Activated T-helper 17 cell treated with anti-CD3 and anti-CD28 coated beads, Interleukin-2, amount 50 U/mL, for 72 hours (primary cell): ENCODE results near the gene CALM3. TPM values are rescaled to one million over a fixed set of nuclear protein-coding genes. Genes with fewer than 3 reads are reported as not detected.

Experiments
- ATAC-seq: fragments of 150-1000 bp; cut with Tn5 transposase; replicated peaks from 2 replicates; pipeline ENCODE4 v1.10.0; 2021; ENCODE audit warnings: mild to moderate bottlenecking, moderate library complexity
- H3K27ac Mint-ChIP-seq: one replicate; pipeline ENCODE4 v1.8.0; 2022; ENCODE audit warnings: mixed read lengths
- H3K27me3 Mint-ChIP-seq: one replicate; pipeline ENCODE4 v1.8.0; 2022; ENCODE audit warnings: mixed read lengths
- H3K36me3 Mint-ChIP-seq: one replicate; pipeline ENCODE4 v1.8.0; 2022; ENCODE audit warnings: low read depth, mild to moderate bottlenecking, mixed read lengths
- H3K4me1 Mint-ChIP-seq: one replicate; pipeline ENCODE4 v1.8.0; 2022; ENCODE audit warnings: mixed read lengths
- H3K4me3 Mint-ChIP-seq: one replicate; pipeline ENCODE4 v1.8.0; 2022; ENCODE audit warnings: mild to moderate bottlenecking, mixed read lengths
- H3K9me3 Mint-ChIP-seq: one replicate; pipeline ENCODE4 v1.8.0; 2022; ENCODE audit warnings: mixed read lengths
- total RNA-seq, 2 donors: library from RNA; stranded (reverse); gene quantifications; one replicate each; pipeline ENCODE4 v1.2.3, GENCODE V29; 2022

CALM3 gene
- total RNA-seq, 2 donors from 2014 or later = 313 to 323 TPM

GRCh38 chr19:46606019-46606418, 4.9 kb downstream of the CALM3 start:
- H3K27me3 Mint-ChIP-seq = no peaks in the 10 kb centered on the region
- H3K9me3 Mint-ChIP-seq = no peaks in the 10 kb centered on the region
- H3K36me3 Mint-ChIP-seq = peaks cover 94% of the 10 kb centered on the region
- H3K4me3 Mint-ChIP-seq = no peak overlapping the region
- ATAC-seq = no peak
- peaks cover 36% of the 10 kb centered on the region for H3K4me1 Mint-ChIP-seq
- H3K27ac Mint-ChIP-seq = no peak overlapping the region

GRCh38 chr19:46606681-46607447, 5.7 kb downstream of the CALM3 start:
- Mint-ChIP-seq H3K36me3 (peaks cover 95% of the 10 kb centered on the region), H3K27me3 (no peaks in the 10 kb centered on the region), H3K4me1 (peaks cover 44% of the 10 kb centered on the region), H3K27ac (no peak overlapping the region), H3K4me3 (no peak overlapping the region), H3K9me3 (no peaks in the 10 kb centered on the region)
- ATAC-seq = no peak

DNA sequence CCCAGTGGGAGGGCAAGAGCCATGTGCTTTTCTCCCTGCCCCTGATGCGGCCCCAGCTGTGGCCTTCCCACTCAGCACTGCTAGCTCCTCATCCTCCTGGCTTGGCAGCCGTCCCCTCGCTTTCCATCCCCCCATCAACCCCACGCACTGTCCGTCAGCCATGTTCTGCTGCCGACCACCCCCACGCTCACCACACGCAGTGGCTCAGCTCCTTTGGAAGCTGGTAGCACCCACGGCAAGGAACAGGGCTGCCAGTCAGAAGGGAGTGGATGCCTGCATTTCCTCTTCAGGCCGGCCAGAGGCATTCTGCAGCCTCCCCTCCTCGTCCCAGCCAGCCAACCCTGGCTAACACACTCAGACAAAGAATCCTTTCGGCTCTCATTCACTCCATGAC, 6.3 kb downstream of the CALM3 start:
- peaks cover 45% of the 10 kb centered on the region for H3K4me1 Mint-ChIP-seq

DNA sequence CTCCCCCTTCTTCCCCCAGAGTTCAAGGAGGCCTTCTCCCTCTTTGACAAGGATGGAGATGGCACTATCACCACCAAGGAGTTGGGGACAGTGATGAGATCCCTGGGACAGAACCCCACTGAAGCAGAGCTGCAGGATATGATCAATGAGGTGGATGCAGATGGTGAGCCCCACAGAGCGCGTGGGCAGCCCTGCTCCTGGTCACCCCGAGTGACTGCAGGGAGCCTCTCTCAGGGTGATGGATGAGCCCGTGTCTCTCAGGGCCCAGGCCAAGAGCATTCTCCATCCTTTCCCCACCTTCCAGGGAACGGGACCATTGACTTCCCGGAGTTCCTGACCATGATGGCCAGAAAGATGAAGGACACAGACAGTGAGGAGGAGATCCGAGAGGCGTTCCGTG, 7.0 kb downstream of the CALM3 start:
- no peaks in the 10 kb centered on the region for H3K27me3 Mint-ChIP-seq
- no peak overlapping the region for H3K4me3 Mint-ChIP-seq
- H3K36me3 Mint-ChIP-seq = peaks cover 82% of the 10 kb centered on the region
- no peaks in the 10 kb centered on the region for H3K9me3 Mint-ChIP-seq
- peaks cover 48% of the 10 kb centered on the region for H3K4me1 Mint-ChIP-seq
- no peak for ATAC-seq
- no peak overlapping the region for H3K27ac Mint-ChIP-seq

More for the DNA sequence above, 6.3 kb downstream of the CALM3 start:
- Mint-ChIP-seq H3K4me3 (no peak overlapping the region), H3K36me3 (peaks cover 89% of the 10 kb centered on the region), H3K27me3 (no peaks in the 10 kb centered on the region), H3K9me3 (no peaks in the 10 kb centered on the region), H3K27ac (no peak overlapping the region)
- ATAC-seq = no peak

- H3K9me3 Mint-ChIP-seq = no peaks in the 10 kb centered on the region
- H3K27me3 Mint-ChIP-seq = no peaks in the 10 kb centered on the region
- no peak for ATAC-seq
- H3K27ac Mint-ChIP-seq = peak overlapping the region; percentile 29
- peaks cover 77% of the 10 kb centered on the region for H3K36me3 Mint-ChIP-seq
- no peak overlapping the region for H3K4me3 Mint-ChIP-seq
- H3K4me1 Mint-ChIP-seq = peaks cover 44% of the 10 kb centered on the region
Measured at GRCh38 chr19:46608581-46609345, 7.6 kb downstream of the CALM3 start.

DNA sequence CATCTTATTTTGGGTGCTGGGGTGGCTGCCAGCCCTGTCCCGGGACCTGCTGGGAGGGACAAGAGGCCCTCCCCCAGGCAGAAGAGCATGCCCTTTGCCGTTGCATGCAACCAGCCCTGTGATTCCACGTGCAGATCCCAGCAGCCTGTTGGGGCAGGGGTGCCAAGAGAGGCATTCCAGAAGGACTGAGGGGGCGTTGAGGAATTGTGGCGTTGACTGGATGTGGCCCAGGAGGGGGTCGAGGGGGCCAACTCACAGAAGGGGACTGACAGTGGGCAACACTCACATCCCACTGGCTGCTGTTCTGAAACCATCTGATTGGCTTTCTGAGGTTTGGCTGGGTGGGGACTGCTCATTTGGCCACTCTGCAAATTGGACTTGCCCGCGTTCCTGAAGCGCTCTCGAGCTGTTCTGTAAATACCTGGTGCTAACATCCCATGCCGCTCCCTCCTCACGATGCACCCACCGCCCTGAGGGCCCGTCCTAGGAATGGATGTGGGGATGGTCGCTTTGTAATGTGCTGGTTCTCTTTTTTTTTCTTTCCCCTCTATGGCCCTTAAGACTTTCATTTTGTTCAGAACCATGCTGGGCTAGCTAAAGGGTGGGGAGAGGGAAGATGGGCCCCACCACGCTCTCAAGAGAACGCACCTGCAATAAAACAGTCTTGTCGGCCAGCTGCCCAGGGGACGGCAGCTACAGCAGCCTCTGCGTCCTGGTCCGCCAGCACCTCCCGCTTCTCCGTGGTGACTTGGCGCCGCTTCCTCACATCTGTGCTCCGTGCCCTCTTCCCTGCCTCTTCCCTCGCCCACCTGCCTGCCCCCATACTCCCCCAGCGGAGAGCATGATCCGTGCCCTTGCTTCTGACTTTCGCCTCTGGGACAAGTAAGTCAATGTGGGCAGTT, 8.6 kb downstream of the CALM3 start:
- H3K27ac Mint-ChIP-seq = peak overlapping the region; percentile 29
- H3K9me3 Mint-ChIP-seq = no peaks in the 10 kb centered on the region
- H3K4me1 Mint-ChIP-seq = peaks cover 51% of the 10 kb centered on the region
- H3K27me3 Mint-ChIP-seq = no peaks in the 10 kb centered on the region
- no peak overlapping the region for H3K4me3 Mint-ChIP-seq
- no peak for ATAC-seq
- H3K36me3 Mint-ChIP-seq = peaks cover 69% of the 10 kb centered on the region

- Mint-ChIP-seq H3K4me3 (peak overlapping the region; percentile 41), H3K4me1 (peaks cover 51% of the 10 kb centered on the region), H3K27ac (peak overlapping the region; percentile 13), H3K27me3 (no peaks in the 10 kb centered on the region), H3K9me3 (no peaks in the 10 kb centered on the region), H3K36me3 (peaks cover 63% of the 10 kb centered on the region)
- no peak for ATAC-seq
Measured at GRCh38 chr19:46610413-46610775, 9.3 kb downstream of the CALM3 start.

- Mint-ChIP-seq H3K36me3 (peaks cover 55% of the 10 kb centered on the region), H3K9me3 (no peaks in the 10 kb centered on the region), H3K4me3 (peak overlapping the region; percentile 41), H3K27ac (peak overlapping the region; percentile 13), H3K27me3 (no peaks in the 10 kb centered on the region), H3K4me1 (peaks cover 51% of the 10 kb centered on the region)
- peak; percentile 25 for ATAC-seq
Measured at GRCh38 chr19:46610851-46611770, 10.0 kb downstream of the CALM3 start.

GRCh38 chr19:46611776-46612175, 10.6 kb downstream of the CALM3 start:
- no peaks in the 10 kb centered on the region for H3K9me3 Mint-ChIP-seq
- H3K4me1 Mint-ChIP-seq = peaks cover 55% of the 10 kb centered on the region
- H3K4me3 Mint-ChIP-seq = peak overlapping the region; percentile 41
- no peak for ATAC-seq
- H3K27me3 Mint-ChIP-seq = no peaks in the 10 kb centered on the region
- peak overlapping the region; percentile 13 for H3K27ac Mint-ChIP-seq
- H3K36me3 Mint-ChIP-seq = peaks cover 52% of the 10 kb centered on the region

DNA sequence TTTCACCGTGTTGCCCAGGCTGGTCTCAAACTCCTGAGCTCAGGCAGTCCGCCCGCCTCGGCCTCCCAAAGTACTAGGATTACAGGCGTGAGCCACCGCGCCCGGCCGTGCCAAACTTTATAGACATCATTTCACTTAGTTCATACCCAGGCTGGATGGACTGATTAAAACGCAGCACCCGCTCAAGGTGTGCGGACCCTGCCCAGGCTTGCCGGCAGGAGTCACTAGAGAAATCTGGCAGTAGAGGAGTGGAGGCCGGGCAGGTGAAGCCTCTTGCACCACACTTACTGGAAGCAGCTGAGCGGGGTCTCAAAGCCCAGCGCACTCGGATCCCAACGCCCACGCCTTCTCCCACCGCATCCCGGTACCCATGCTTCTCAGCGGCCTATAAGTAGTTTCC, 12.4 kb downstream of the CALM3 start:
- H3K9me3 Mint-ChIP-seq = no peaks in the 10 kb centered on the region
- H3K36me3 Mint-ChIP-seq = peaks cover 39% of the 10 kb centered on the region
- H3K4me1 Mint-ChIP-seq = peaks cover 49% of the 10 kb centered on the region
- H3K4me3 Mint-ChIP-seq = peak overlapping the region; percentile 60
- ATAC-seq = no peak
- H3K27me3 Mint-ChIP-seq = no peaks in the 10 kb centered on the region
- H3K27ac Mint-ChIP-seq = peak overlapping the region; percentile 79

- H3K36me3 Mint-ChIP-seq = peaks cover 32% of the 10 kb centered on the region
- H3K9me3 Mint-ChIP-seq = no peaks in the 10 kb centered on the region
- H3K27me3 Mint-ChIP-seq = no peaks in the 10 kb centered on the region
- H3K27ac Mint-ChIP-seq = peak overlapping the region; percentile 79
- H3K4me3 Mint-ChIP-seq = peak overlapping the region; percentile 60
- peak; percentile 50 for ATAC-seq
- peaks cover 47% of the 10 kb centered on the region for H3K4me1 Mint-ChIP-seq
Measured at GRCh38 chr19:46614114-46614722, 13.1 kb downstream of the CALM3 start.

- H3K4me3 Mint-ChIP-seq = peak overlapping the region; percentile 79
- no peaks in the 10 kb centered on the region for H3K27me3 Mint-ChIP-seq
- no peak for ATAC-seq
- H3K36me3 Mint-ChIP-seq = peaks cover 14% of the 10 kb centered on the region
- H3K27ac Mint-ChIP-seq = peak overlapping the region; percentile 91
- peaks cover 38% of the 10 kb centered on the region for H3K4me1 Mint-ChIP-seq
- no peaks in the 10 kb centered on the region for H3K9me3 Mint-ChIP-seq
Measured at GRCh38 chr19:46615966-46616365, 14.8 kb downstream of the CALM3 start.

GRCh38 chr19:46616631-46617322, 15.6 kb downstream of the CALM3 start:
- peak overlapping the region; percentile 91 for H3K27ac Mint-ChIP-seq
- H3K9me3 Mint-ChIP-seq = no peaks in the 10 kb centered on the region
- no peaks in the 10 kb centered on the region for H3K27me3 Mint-ChIP-seq
- peak overlapping the region; percentile 79 for H3K4me3 Mint-ChIP-seq
- H3K4me1 Mint-ChIP-seq = peaks cover 30% of the 10 kb centered on the region
- H3K36me3 Mint-ChIP-seq = peaks cover 7% of the 10 kb centered on the region
- ATAC-seq = peak; percentile 66
